ENCODE measurements around the gene KCNQ1OT1.

KCNQ1OT1 gene

GRCh38 chr11:2580061-2580421 lies 119.8 kb downstream of the KCNQ1OT1 start:
- TF ChIP-seq CTCF (conservative IDR thresholded peaks at IDR 0.05; ENCODE audit: low read depth, low read length), result no peak
- DNase-seq (ENCODE audit: low read depth), result no peak

GRCh38 chr11:2579315-2580060 lies 120.3 kb downstream of the KCNQ1OT1 start:
- TF ChIP-seq CTCF (conservative IDR thresholded peaks at IDR 0.05; ENCODE audit: low read depth, low read length), result no peak
- no peak for DNase-seq (ENCODE audit: low read depth)
- no peak overlapping the region for H3K4me3 ChIP-seq (ENCODE audit: low read length)

More at GRCh38 chr11:2580061-2580421, 119.8 kb downstream of the KCNQ1OT1 start:
- no peak overlapping the region for H3K4me3 ChIP-seq (ENCODE audit: low read length)

GRCh38 chr11:2578929-2579270 lies 120.9 kb downstream of the KCNQ1OT1 start:
- no peak for DNase-seq (ENCODE audit: low read depth)
- no peak for TF ChIP-seq CTCF (conservative IDR thresholded peaks at IDR 0.05; ENCODE audit: low read depth, low read length)
- no peak overlapping the region for H3K4me3 ChIP-seq (ENCODE audit: low read length)

GRCh38 chr11:2577991-2578928 lies 121.5 kb downstream of the KCNQ1OT1 start:
- H3K4me3 ChIP-seq (ENCODE audit: low read length), result no peak overlapping the region
- TF ChIP-seq CTCF (conservative IDR thresholded peaks at IDR 0.05; ENCODE audit: low read depth, low read length), result no peak
- no peak for DNase-seq (ENCODE audit: low read depth)

- H3K4me3 ChIP-seq (ENCODE audit: low read length), result no peak overlapping the region
- TF ChIP-seq CTCF (conservative IDR thresholded peaks at IDR 0.05; ENCODE audit: low read depth, low read length), result no peak
- no peak for DNase-seq (ENCODE audit: low read depth)
Observed at GRCh38 chr11:2577031-2577990, 122.5 kb downstream of the KCNQ1OT1 start.

GRCh38 chr11:2576549-2576948 lies 123.2 kb downstream of the KCNQ1OT1 start:
- H3K4me3 ChIP-seq (ENCODE audit: low read length), result no peak overlapping the region
- DNase-seq (ENCODE audit: low read depth), result no peak
- no peak for TF ChIP-seq CTCF (conservative IDR thresholded peaks at IDR 0.05; ENCODE audit: low read depth, low read length)
